Bronchial epithelial cell (primary cell): ENCODE results near the gene DST. TPM values are rescaled to one million over a fixed set of nuclear protein-coding genes. Genes with fewer than 3 reads are reported as not detected.

Source experiments
- DNase-seq: peaks from one replicate; pipeline ENCODE4 v3.0.0-alpha.2; 2010; ENCODE audit warnings: low read depth
- FAIRE-seq: peaks from 2 replicates; lab custom pipeline; 2011; peaks lifted over from hg19 to GRCh38; lab: Jason Lieb, UNC
- H3K27me3 ChIP-seq: 2 replicates; pipeline ENCODE4 v1.5.1; 2011; ENCODE audit warnings: low read length; ENCODE audit not compliant: control insufficient read depth, insufficient read depth
- H3K36me3 ChIP-seq: 2 replicates; pipeline ENCODE4 v1.5.1; 2011; ENCODE audit warnings: low read length; ENCODE audit not compliant: control insufficient read depth, insufficient read depth
- H3K4me3 ChIP-seq: 2 replicates; pipeline ENCODE4 v1.5.1; 2011; ENCODE audit warnings: mild to moderate bottlenecking, low read depth, low read length, control low read depth
- total RNA-seq: library from RNA; depleted of rRNA; stranded (reverse); fragments of >200 nt; gene quantifications from 2 replicates; pipeline ENCODE4 v1.2.1, GENCODE V29; 2014
- TF ChIP-seq, protein P1 (sequence below): IDR thresholded peaks from 2 replicates; pipeline ENCODE4 v1.5.1; 2011; ENCODE audit warnings: mild to moderate bottlenecking, moderate library complexity, low read length, control low read depth, inconsistent platforms; ENCODE audit not compliant: insufficient read depth, severe bottlenecking

Gene DST
- total RNA-seq, 1 donor from 2014 or later, result 450 TPM

DNA sequence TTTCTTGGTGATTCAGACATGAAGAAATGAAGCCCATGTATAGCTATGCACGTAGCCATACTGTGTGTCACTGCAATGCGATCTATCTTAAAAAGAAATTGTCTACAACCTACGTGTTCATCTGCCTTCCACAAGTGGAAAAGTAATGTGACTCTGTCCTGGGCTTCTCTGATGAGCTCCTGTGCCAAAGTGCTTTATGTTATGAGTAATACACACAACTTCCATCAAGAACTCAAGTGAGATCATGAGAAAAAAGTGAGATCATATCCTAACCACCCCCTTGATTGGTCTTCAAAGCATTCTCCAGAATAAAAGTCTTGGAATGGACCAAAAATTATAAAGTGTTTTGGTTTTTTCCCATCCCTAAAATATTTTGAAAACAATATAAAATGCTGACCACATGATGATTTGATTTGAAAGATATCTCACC is 114.3 kb downstream of the DST start:
- TF ChIP-seq, protein P1, sequence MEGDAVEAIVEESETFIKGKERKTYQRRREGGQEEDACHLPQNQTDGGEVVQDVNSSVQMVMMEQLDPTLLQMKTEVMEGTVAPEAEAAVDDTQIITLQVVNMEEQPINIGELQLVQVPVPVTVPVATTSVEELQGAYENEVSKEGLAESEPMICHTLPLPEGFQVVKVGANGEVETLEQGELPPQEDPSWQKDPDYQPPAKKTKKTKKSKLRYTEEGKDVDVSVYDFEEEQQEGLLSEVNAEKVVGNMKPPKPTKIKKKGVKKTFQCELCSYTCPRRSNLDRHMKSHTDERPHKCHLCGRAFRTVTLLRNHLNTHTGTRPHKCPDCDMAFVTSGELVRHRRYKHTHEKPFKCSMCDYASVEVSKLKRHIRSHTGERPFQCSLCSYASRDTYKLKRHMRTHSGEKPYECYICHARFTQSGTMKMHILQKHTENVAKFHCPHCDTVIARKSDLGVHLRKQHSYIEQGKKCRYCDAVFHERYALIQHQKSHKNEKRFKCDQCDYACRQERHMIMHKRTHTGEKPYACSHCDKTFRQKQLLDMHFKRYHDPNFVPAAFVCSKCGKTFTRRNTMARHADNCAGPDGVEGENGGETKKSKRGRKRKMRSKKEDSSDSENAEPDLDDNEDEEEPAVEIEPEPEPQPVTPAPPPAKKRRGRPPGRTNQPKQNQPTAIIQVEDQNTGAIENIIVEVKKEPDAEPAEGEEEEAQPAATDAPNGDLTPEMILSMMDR, result no peak
- no peak overlapping the region for H3K4me3 ChIP-seq
- peak; percentile 80 for DNase-seq
- no peaks in the 10 kb centered on the region for H3K27me3 ChIP-seq
- peaks cover 14% of the 10 kb centered on the region for H3K36me3 ChIP-seq
- FAIRE-seq, result no peak

DNA sequence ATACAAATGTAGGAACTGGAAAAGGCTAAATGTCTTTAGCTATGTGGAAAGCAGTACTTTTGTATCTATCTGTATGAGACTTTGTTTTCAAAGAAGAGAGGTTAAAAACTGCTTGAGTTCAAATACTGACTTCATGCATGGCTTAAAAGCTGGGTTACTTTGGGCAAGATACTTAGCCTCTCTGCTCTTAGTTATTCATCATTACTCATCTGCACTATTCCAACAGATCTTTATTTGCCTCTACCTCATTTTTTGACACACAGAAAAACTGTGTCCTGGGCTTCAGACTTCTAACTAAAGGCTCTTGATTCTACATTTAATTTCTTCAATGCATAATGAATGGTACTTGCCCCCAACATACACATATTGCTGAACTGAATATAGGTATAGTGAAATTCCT is 114.8 kb downstream of the DST start:
- Histone ChIP-seq H3K27me3 (no peaks in the 10 kb centered on the region), H3K36me3 (peaks cover 14% of the 10 kb centered on the region), H3K4me3 (no peak overlapping the region)
- DNase-seq, result peak; percentile 44
- TF ChIP-seq, protein P1, result no peak
- no peak for FAIRE-seq

DNA sequence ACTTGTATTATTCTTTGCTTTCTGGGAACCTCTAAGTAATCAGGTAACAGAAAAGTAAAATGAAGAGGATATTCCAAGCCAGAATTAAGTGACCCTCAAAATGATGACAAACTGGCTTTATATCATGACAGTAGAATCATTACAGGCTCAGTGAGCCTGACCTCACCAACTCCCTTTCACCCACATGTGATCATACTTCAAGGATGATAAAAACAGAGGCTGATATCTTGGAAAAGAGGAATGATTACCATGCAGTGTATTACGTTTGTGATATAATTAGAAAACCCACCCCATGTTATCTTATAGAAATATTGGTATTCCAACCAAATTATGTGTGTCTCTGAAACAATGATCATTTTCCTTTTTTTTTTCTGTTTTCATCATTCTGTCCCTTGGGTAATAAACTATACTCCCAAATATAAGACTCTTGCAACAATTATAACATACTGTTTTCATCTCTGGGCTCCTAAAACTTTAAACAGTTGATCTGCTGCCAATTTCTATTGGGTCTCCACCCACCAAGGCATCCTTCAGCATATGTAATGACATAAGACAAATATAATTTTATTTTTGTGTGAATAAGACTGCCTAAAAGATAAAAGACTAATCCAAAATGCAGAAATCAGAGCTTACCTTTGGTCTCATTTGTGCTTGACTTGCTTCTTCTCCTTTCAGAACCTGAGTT is 115.7 kb downstream of the DST start:
- Histone ChIP-seq H3K36me3 (peaks cover 13% of the 10 kb centered on the region), H3K27me3 (no peaks in the 10 kb centered on the region), H3K4me3 (no peak overlapping the region)
- TF ChIP-seq, protein P1, result no peak
- DNase-seq (no peak), FAIRE-seq (no peak)

DNA sequence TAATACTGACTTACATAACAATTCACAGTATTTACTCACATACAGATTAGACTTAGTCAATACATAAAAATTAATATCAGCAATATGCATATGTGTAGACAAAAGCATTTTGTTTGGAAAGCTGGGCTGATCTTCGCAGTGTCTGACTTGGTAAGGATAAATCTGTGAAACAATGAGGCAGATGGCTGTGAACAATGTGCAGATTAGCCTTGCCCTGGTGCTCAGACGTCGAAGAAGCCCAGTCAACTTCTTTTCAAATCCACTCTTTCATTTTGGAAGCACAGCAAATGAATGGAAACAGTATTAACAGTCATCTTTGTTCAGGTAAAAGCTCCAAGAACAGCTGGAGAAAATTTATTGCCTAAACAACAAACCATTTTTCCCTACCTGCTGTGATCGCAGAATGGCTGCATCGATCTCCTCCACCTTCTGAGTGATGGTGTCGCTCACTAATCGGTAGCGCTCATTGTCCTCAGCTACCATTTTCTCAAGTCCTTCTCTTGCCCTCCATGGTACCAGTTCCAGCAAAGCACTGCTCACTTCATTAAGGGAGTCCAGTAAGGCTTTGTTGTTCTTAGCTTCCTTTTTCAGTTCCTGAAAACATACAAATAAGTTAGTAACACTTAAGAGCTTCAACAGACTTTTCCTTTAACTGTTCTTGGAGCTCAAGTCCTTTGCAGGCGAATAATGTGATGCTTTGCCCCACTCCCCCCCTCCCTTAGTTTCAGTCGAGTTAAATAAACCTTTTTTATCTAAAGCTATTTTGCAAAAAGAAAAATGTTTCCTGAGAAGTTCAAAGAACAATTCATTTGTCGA is 116.5 kb downstream of the DST start:
- TF ChIP-seq, protein P1, result no peak
- H3K4me3 ChIP-seq, result no peak overlapping the region
- H3K36me3 ChIP-seq, result peaks cover 11% of the 10 kb centered on the region
- DNase-seq (no peak), FAIRE-seq (no peak)
- H3K27me3 ChIP-seq, result no peaks in the 10 kb centered on the region

DNA sequence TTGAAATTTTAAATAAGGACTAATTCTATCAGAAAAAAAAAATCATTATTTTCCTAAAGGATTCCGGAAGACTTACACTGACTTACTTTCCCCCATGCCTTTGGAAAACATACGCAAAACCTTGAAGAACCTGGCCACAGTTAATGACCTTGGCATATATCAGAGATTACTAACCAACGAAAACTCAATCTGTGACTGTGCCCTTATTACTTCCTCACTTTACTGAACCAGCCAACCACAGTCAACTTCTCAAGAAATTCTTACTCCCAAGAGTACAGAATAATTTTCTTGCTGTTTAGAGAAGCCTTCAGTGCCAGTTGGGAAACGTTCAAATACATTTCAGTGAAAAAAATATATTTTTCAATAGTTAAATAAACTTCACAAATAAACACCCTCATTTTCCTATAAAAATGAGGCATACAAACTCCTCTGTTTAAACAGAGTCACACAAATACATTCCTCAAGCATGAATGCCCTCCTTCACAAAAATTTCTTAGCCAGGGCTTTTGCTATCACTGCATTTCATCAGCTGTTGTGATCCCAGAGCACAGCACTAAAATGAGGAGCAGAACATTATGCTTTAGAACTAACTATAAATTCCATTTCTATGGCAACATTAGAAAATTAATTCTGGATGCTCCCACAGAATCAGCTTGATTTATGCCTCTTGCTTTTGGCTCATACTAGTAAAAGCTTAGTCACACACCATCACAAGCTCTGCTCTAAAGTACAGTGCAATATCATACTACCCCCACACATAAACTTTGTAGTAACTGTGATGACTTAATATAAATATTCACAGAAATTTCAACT is 117.6 kb downstream of the DST start:
- TF ChIP-seq, protein P1, result no peak

More for the DNA sequence above, 117.6 kb downstream of the DST start:
- DNase-seq (no peak), FAIRE-seq (no peak)
- H3K27me3 ChIP-seq, result no peaks in the 10 kb centered on the region
- H3K4me3 ChIP-seq, result no peak overlapping the region
- peaks cover 11% of the 10 kb centered on the region for H3K36me3 ChIP-seq
